Transverse colon (tissue), 3 donors: Measurements from ENCODE around the gene OR10A3.

Experiments
- EP300 ChIP-seq: sonication (generic); formaldehyde crosslinking; IDR thresholded peaks from one replicate; pipeline ENCODE4 v1.6.1; 2017; ENCODE audit warnings: antibody characterized with exemption, low read depth
- TF ChIP-seq, protein P1 (sequence below), 5 experiments: fragments of 200-600 bp in 3 of 5; fragments of 450-650 bp in 2 of 5; sonication (generic) in 3 of 5; IDR thresholded peaks; 1 replicate in 2 of 5; 2 replicates in 3 of 5; pipeline ENCODE4 v1.5.1; 2016 to 2017; ENCODE audit warnings: antibody characterized with exemption in 5 of 5, inconsistent platforms in 3 of 5, mild to moderate bottlenecking in 2 of 5, moderate library complexity in 1 of 5

DNA sequence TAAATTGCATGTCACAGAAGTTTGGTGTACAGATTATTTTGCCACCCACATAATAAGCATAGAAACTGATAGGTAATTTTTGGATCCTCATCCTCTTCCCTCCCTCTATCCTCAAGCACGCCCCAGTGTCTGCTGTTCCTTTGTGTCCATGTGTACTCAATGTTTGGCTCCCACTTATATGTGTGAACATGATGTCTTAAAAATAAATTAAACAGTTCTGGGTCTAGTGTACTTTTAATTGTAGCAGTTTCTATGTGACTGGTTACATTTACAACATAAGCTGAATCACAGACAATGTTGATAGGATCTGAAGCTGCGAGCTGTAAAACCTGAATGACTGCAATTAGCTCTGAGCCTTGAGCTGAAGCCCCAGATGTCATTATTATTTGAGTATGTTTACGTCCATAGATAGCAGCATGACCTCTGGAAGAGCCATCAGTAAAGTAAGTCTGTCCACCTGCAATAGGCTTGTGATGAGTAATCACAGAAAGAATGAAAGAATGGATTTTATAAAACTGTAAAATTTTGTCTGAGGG lies 40.1 kb downstream of the OR10A3 start:
- TF ChIP-seq, protein P1, sequence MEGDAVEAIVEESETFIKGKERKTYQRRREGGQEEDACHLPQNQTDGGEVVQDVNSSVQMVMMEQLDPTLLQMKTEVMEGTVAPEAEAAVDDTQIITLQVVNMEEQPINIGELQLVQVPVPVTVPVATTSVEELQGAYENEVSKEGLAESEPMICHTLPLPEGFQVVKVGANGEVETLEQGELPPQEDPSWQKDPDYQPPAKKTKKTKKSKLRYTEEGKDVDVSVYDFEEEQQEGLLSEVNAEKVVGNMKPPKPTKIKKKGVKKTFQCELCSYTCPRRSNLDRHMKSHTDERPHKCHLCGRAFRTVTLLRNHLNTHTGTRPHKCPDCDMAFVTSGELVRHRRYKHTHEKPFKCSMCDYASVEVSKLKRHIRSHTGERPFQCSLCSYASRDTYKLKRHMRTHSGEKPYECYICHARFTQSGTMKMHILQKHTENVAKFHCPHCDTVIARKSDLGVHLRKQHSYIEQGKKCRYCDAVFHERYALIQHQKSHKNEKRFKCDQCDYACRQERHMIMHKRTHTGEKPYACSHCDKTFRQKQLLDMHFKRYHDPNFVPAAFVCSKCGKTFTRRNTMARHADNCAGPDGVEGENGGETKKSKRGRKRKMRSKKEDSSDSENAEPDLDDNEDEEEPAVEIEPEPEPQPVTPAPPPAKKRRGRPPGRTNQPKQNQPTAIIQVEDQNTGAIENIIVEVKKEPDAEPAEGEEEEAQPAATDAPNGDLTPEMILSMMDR (IDR thresholded peaks at IDR 0.05): no peak
- no peak for TF ChIP-seq EP300
